HepG2 (cell line): ENCODE data around the gene AHRR. TPM values are rescaled to one million over a fixed set of nuclear protein-coding genes. Genes with fewer than 3 reads are reported as not detected.

Experiments used
- ATAC-seq: fragments of 200-7000 bp; cut with Tn5 transposase; 3 replicates; pipeline ENCODE4 v1.9.1; 2020; ENCODE audit warnings: mild to moderate bottlenecking, moderate library complexity
- BruUV-seq: library from RNA; stranded (reverse); fragments of 400-500 nt; replicated peaks from 2 replicates; lab custom pipeline; 2021; lab: Mats Ljungman, UMichigan
- CTCF ChIA-PET: fragments of 300-600 bp; formaldehyde crosslinking; extraction: SDS; loops from one replicate; lab custom pipeline; 2021; ENCODE audit warnings: low total read pairs, inconsistent platforms, low intra/inter-chr PET ratio; lab: Yijun Ruan, JAX
- POLR2A ChIA-PET: fragments of 350-600 bp; sonication (Branson Sonifier 250); formaldehyde crosslinking; loops from one replicate; lab custom pipeline; 2020; ENCODE audit warnings: antibody characterized with exemption, inconsistent platforms; lab: Yijun Ruan, JAX
- DNase-seq: peaks from one replicate; pipeline ENCODE4 v3.0.0-alpha.2; 2015; ENCODE audit warnings: low spot score
- FAIRE-seq: peaks from 3 replicates; lab custom pipeline; 2011; peaks lifted over from hg19 to GRCh38; lab: Jason Lieb, UNC
- H2AFZ ChIP-seq: one replicate; pipeline ENCODE4 v1.6.1; 2011; ENCODE audit warnings: low read length, inconsistent platforms
- H3K27ac ChIP-seq: fragments of 300-600 bp; 3 replicates; pipeline ENCODE4 v1.8.0; 2011; ENCODE audit warnings: mixed run types, mild to moderate bottlenecking, mixed read lengths, low read length, inconsistent platforms; ENCODE audit not compliant: insufficient read depth; ENCODE audit errors: extremely low read length
- H3K27me3 ChIP-seq, 2 experiments: fragments of 200-600 bp in 1 of 2; 2 replicates in 1 of 2; 3 replicates in 1 of 2; pipeline versions ENCODE4 v1.6.0 to v1.8.0; 2011; ENCODE audit warnings: low read length in 2 of 2, mild to moderate bottlenecking in 2 of 2, moderate library complexity in 2 of 2, inconsistent platforms in 1 of 2; ENCODE audit not compliant: insufficient read depth in 2 of 2, control insufficient read depth in 1 of 2
- H3K36me3 ChIP-seq, 2 experiments: fragments of 200-600 bp in 1 of 2; replicated peaks in 1 of 2; 2 replicates in 1 of 2; 3 replicates in 1 of 2; pipeline versions ENCODE4 v1.5.1 to v1.8.0; 2011; ENCODE audit warnings: low read length in 2 of 2, inconsistent platforms in 1 of 2; ENCODE audit not compliant: insufficient read depth in 2 of 2, control insufficient read depth in 1 of 2
- H3K4me1 ChIP-seq: 2 replicates; pipeline ENCODE4 v1.5.1; 2012; ENCODE audit warnings: low read length, inconsistent platforms; ENCODE audit not compliant: insufficient read depth
- H3K4me2 ChIP-seq: 2 replicates; pipeline ENCODE4 v1.6.0; 2011; ENCODE audit warnings: low read depth, low read length, inconsistent platforms
- H3K4me3 ChIP-seq, 3 experiments: fragments of 200-600 bp in 1 of 3; sonication (generic), shearing (Covaris generic) in 1 of 3; replicated peaks in 1 of 3; 2 replicates each; pipeline ENCODE4 v1.5.1; 2011 to 2016; ENCODE audit warnings: low read length in 3 of 3, inconsistent platforms in 2 of 3, low read depth in 2 of 3, mild to moderate bottlenecking in 2 of 3, control low read depth in 1 of 3, mixed read lengths in 1 of 3; ENCODE audit not compliant: insufficient read depth in 1 of 3
- H3K79me2 ChIP-seq: one replicate; pipeline ENCODE4 v1.6.1; 2011; ENCODE audit warnings: low read length, inconsistent platforms; ENCODE audit not compliant: insufficient read depth
- H3K9ac ChIP-seq: 2 replicates; pipeline ENCODE4 v1.6.0; 2011; ENCODE audit warnings: mild to moderate bottlenecking, low read depth, low read length, inconsistent platforms; ENCODE audit not compliant: insufficient read depth
- H3K9me3 ChIP-seq: 2 replicates; pipeline ENCODE4 v1.5.1; 2012; ENCODE audit warnings: mild to moderate bottlenecking, low read length
- H4K20me1 ChIP-seq: 2 replicates; pipeline ENCODE4 v1.6.0; 2011; ENCODE audit warnings: inconsistent platforms, mild to moderate bottlenecking, low read length, moderate library complexity; ENCODE audit not compliant: insufficient read depth
- FOXA1 ChIP-seq, 2 experiments: fragments of 450-650 bp in 1 of 2; sonication (generic) in 1 of 2; formaldehyde crosslinking in 1 of 2; IDR thresholded peaks; 2 replicates each; pipeline versions ENCODE4 v1.4.0 to v1.6.1; 2016 to 2020; ENCODE audit warnings: missing genetic modification reagents in 1 of 2
- FOXA3 ChIP-seq: IDR thresholded peaks from 2 replicates; pipeline ENCODE4 v1.6.1; 2016; ENCODE audit warnings: missing genetic modification reagents, missing compliant biosample characterization
- FOXO1 ChIP-seq: sonication (generic); formaldehyde crosslinking; IDR thresholded peaks from 2 replicates; pipeline ENCODE4 v1.4.0; 2020; ENCODE audit warnings: missing genetic modification reagents
- JUND ChIP-seq: sonication (generic); formaldehyde crosslinking; IDR thresholded peaks from 2 replicates; pipeline ENCODE4 v1.8.0; 2022; ENCODE audit warnings: mild to moderate bottlenecking, missing genetic modification reagents
- MXI1 ChIP-seq: IDR thresholded peaks from 3 replicates; pipeline ENCODE4 v1.6.1; 2012; ENCODE audit warnings: low read depth, low read length, inconsistent platforms, borderline replicate concordance
- POLR2G ChIP-seq: fragments of 200-400 bp; formaldehyde crosslinking; IDR thresholded peaks from 2 replicates; pipeline ENCODE4 v1.6.1; 2018; ENCODE audit warnings: mild to moderate bottlenecking, low read depth, low read length, moderate library complexity
- SMARCC2 ChIP-seq: fragments of 450-650 bp; IDR thresholded peaks from 2 replicates; pipeline ENCODE4 v1.6.1; 2017; ENCODE audit warnings: antibody characterized with exemption, mild to moderate bottlenecking
- TMF1 ChIP-seq: sonication (generic); formaldehyde crosslinking; IDR thresholded peaks from 2 replicates; pipeline ENCODE4 v1.8.1; 2022; ENCODE audit warnings: low read depth, missing genetic modification reagents
- ZC3H4 ChIP-seq: sonication (generic); formaldehyde crosslinking; IDR thresholded peaks from 2 replicates; pipeline ENCODE4 v1.4.0; 2020; ENCODE audit warnings: missing genetic modification reagents, borderline replicate concordance
- ZFP41 ChIP-seq: sonication (generic); formaldehyde crosslinking; IDR thresholded peaks from 2 replicates; pipeline ENCODE4 v1.4.0; 2020; ENCODE audit warnings: mild to moderate bottlenecking, missing genetic modification reagents, borderline replicate concordance
- ZNF121 ChIP-seq: sonication (generic); formaldehyde crosslinking; IDR thresholded peaks from 2 replicates; pipeline ENCODE4 v1.5.0; 2020; ENCODE audit warnings: mild to moderate bottlenecking, missing genetic modification reagents
- ZNF180 ChIP-seq: sonication (generic); formaldehyde crosslinking; IDR thresholded peaks from 2 replicates; pipeline ENCODE4 v1.4.0; 2020; ENCODE audit warnings: low read depth, missing genetic modification reagents, borderline replicate concordance
- ZNF274 ChIP-seq: sonication (generic); formaldehyde crosslinking; IDR thresholded peaks from 2 replicates; pipeline ENCODE4 v1.5.1; 2020; ENCODE audit warnings: mild to moderate bottlenecking, missing genetic modification reagents
- ZNF281 ChIP-seq: sonication (generic); formaldehyde crosslinking; IDR thresholded peaks from 2 replicates; pipeline ENCODE4 v1.4.0; 2020; ENCODE audit warnings: missing genetic modification reagents, borderline replicate concordance
- ZNF44 ChIP-seq: sonication (generic); formaldehyde crosslinking; IDR thresholded peaks from 2 replicates; pipeline ENCODE4 v1.5.1; 2020; ENCODE audit warnings: mild to moderate bottlenecking, missing genetic modification reagents
- ZNF850 ChIP-seq: sonication (generic); formaldehyde crosslinking; conservative IDR thresholded peaks from 2 replicates; pipeline ENCODE4 v1.9.0; 2021; ENCODE audit warnings: mild to moderate bottlenecking, missing genetic modification reagents
- WGBS: methylation state at CpG from one replicate; pipeline ENCODE4 v1.1.6; 2017; ENCODE audit warnings: low lambda C conversion rate; 5-methylcytosine and 5-hydroxymethylcytosine counted together
- in situ Hi-C: cut with HindIII; loops from 2 replicates; pipeline ENCODE4 v1.10.0; 2017; ENCODE audit warnings: low pct_unique_long_range_greater_than_20kb; ENCODE audit not compliant: extremely low pct_ligation_motif_present
- intact Hi-C: fragments of 100-400 bp; cut with micrococcal nuclease; formaldehyde crosslinking; loops from one replicate; pipeline ENCODE4 v1.10.0; 2022; ENCODE audit not compliant: unreplicated experiment
- polyA plus RNA-seq, 8 experiments: library from polyadenylated mRNA; depleted of rRNA in 3 of 8; stranded (reverse) in 7 of 8; unstranded in 1 of 8; fragments of >200 nt; fragmentation: Illumina TruSeq in 4 of 8; extraction: Trizol in 4 of 8; gene quantifications; 2 replicates each; pipeline versions ENCODE4 v1.2.1 to v1.2.3, GENCODE V29; 2011 to 2016; ENCODE audit warnings: low read depth in 4 of 8, missing spikeins in 1 of 8, mixed read lengths in 1 of 8; ENCODE audit not compliant: insufficient read depth in 1 of 8
- total RNA-seq, 5 experiments: library from RNA; depleted of rRNA; stranded (reverse); fragments of >200 nt; fragmentation: Illumina TruSeq; extraction: Trizol; gene quantifications; 2 replicates each; pipeline ENCODE4 v1.2.3, GENCODE V29; 2016; ENCODE audit warnings: low read depth in 1 of 5
- TF ChIP-seq, protein P1 (sequence below): IDR thresholded peaks from 2 replicates; pipeline ENCODE4 v1.6.1; 2016
- TF ChIP-seq, protein P2 (sequence below): sonication (generic); formaldehyde crosslinking; IDR thresholded peaks from 2 replicates; pipeline ENCODE4 v1.5.0; 2020; ENCODE audit warnings: missing genetic modification reagents

The AHRR gene
- total and polyA plus RNA-seq, 2 of the 13 experiments (the other 11 are each of a cell fraction or from before 2014, with no cell fraction given): 0.28 to 0.35 TPM

DNA sequence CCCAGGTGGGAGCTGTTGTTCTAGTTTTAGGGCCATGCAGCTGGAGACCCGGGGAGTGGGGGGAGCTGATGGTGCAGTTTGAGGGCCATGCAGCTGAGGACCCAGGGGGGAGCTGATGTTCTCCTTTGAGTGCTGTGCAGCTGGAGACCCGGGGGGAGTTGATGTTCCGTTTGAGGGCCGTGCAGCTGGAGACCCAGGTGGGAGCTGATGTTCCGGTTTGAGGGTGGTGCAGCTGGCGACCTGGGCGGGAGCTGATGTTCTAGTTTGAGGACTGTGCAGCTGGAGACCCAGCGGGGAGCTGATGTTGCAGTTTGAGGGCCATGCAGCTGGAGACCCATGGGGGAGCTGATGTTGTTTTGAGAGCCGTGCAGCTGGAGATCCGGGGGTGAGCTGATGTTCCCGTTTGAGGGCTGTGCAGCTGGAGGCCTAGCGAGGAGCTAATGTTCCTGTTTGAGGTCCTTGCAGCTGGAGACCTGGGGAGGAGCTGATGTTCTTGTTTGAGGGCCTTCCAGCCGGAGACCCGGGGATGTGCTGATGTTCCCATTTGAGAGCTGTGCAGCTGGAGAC is 35.4 kb upstream of the AHRR start:
- H3K27me3 ChIP-seq: no peaks in the 10 kb centered on the region
- H3K36me3 ChIP-seq: peaks cover 11 to 27% of the 10 kb centered on the region in 2 experiments; a peak in 4 of 5 replicates
- H4K20me1 ChIP-seq: peaks cover 6% of the 10 kb centered on the region; the same call in 1 of the 2 replicates
- H3K9ac ChIP-seq: no peak overlapping the region
- POLR2A ChIA-PET: interaction anchor here (2.0 kb wide), 1 partner anchor 15 kb away, joined by 8 read pairs; the partner anchor contains the start of gene PDCD6
- peaks cover 53% of the 10 kb centered on the region for H3K79me2 ChIP-seq
- intact Hi-C loops: no loop called here
- H3K27ac ChIP-seq: no peak overlapping the region
- no peak overlapping the region for H3K4me3 ChIP-seq
- ATAC-seq (no peak), FAIRE-seq (no peak), DNase-seq (no peak)
- CTCF ChIA-PET: no interaction called here
- no peaks in the 10 kb centered on the region for H3K4me1 ChIP-seq
- H2AFZ ChIP-seq: no peak overlapping the region
- in situ Hi-C loops: no loop called here
- H3K9me3 ChIP-seq: no peaks in the 10 kb centered on the region
- BruUV-seq: no TSS peak
- H3K4me2 ChIP-seq: no peak overlapping the region
- 97% methylated on average over 10 of the region's 14 CpGs for WGBS
- no peak for TF ChIP-seq TMF1 (CRISPR knock-in tag)
- TF ChIP-seq FOXA3 (CRISPR knock-in tag): no peak
- TF ChIP-seq, protein P1, sequence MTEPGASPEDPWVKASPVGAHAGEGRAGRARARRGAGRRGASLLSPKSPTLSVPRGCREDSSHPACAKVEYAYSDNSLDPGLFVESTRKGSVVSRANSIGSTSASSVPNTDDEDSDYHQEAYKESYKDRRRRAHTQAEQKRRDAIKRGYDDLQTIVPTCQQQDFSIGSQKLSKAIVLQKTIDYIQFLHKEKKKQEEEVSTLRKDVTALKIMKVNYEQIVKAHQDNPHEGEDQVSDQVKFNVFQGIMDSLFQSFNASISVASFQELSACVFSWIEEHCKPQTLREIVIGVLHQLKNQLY: no peak
- TF ChIP-seq ZNF44 (CRISPR knock-in tag): no peak
- TF ChIP-seq FOXO1: no peak
- TF ChIP-seq MXI1: no peak
- no peak for TF ChIP-seq ZFP41 (CRISPR knock-in tag)
- TF ChIP-seq, protein P2, sequence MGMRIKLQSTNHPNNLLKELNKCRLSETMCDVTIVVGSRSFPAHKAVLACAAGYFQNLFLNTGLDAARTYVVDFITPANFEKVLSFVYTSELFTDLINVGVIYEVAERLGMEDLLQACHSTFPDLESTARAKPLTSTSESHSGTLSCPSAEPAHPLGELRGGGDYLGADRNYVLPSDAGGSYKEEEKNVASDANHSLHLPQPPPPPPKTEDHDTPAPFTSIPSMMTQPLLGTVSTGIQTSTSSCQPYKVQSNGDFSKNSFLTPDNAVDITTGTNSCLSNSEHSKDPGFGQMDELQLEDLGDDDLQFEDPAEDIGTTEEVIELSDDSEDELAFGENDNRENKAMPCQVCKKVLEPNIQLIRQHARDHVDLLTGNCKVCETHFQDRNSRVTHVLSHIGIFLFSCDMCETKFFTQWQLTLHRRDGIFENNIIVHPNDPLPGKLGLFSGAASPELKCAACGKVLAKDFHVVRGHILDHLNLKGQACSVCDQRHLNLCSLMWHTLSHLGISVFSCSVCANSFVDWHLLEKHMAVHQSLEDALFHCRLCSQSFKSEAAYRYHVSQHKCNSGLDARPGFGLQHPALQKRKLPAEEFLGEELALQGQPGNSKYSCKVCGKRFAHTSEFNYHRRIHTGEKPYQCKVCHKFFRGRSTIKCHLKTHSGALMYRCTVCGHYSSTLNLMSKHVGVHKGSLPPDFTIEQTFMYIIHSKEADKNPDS (CRISPR knock-in tag): no peak
- TF ChIP-seq POLR2G: no peak
- TF ChIP-seq JUND (CRISPR knock-in tag): no peak
- TF ChIP-seq ZNF281 (CRISPR knock-in tag): no peak
- no peak for TF ChIP-seq SMARCC2
- TF ChIP-seq ZNF850: no peak
- no peak for TF ChIP-seq ZNF180 (CRISPR knock-in tag)
- no peak for TF ChIP-seq FOXA1 (IDR thresholded peaks at IDR 0.05)
- TF ChIP-seq FOXA1 (CRISPR knock-in tag; IDR thresholded peaks at IDR 0.05): no peak
- TF ChIP-seq ZNF121 (CRISPR knock-in tag): no peak
- TF ChIP-seq ZC3H4 (CRISPR knock-in tag): no peak
- no peak for TF ChIP-seq ZNF274
